Activated CD8-positive, alpha-beta memory T cell treated with anti-CD3 and anti-CD28 coated beads, Interleukin-2, amount 50 U/mL, for 48 hours (primary cell): ENCODE data around the gene UPF3B.
A peak's percentile ranks its signal among the peaks of the same experiment; 100 is the strongest.
"Not testable (repeated sequence)": the region's sequence is repeated elsewhere in the genome, so short reads cannot be mapped to it uniquely, and the experiment has no call there.

ENCODE experiments used
- DNase-seq: peaks from one replicate; pipeline ENCODE4 v3.0.0-alpha.2; 2020

Gene UPF3B

DNA sequence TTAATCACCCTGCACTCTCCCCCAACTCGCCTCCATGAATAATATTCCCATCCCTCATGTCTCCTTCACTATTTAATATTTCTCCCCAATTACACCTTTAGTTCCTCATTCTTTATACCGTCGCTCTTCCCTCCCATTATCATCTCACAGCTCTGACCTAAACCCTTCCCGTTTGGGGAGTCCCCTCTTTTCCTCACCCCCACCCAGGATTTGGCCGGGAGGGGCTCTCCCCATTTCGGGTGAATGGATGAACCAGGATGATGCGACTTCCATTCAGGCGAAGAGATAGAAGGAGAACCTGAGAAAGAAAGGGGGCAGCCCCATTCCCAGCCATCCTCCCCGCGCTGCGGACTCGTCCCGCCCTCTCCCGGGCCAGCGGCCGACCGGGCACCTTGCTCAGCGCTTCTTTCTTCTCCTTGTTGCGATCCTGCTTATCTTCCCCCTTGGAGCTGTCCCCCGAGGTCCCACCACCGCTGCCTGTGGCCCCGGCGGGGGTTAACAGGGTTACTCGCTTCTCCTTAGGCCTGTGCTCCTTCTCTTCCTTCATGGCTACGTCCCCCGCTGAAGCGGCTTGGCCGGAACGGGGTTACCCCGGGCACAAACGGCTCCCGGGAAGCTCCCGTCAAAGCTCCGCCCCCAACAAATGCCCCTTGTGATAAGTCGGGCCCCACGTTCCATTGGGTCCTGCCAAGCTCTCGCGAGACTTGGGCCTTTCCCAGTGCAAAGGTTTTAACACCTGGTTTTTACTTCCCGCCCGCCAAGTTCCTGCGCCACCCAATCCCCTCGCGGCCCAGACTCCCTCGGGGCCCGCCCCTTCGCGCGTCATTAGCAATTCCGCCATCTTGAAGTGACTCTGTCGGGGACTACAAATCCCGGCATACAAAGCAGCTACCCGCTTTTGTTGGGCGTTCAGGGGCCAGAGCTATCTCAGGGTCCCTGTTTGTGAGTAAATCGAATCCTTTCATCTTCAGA is at the start of gene UPF3B:
UPF3B (minus strand) TSS at position 582 of the 972 bp plus-strand sequence; CDS start at position 547, 35 bp downstream.
- DNase-seq: peak; percentile 91

- DNase-seq: no peak
These were observed 48.2 kb upstream of the UPF3B start for GRCh38 chrX:119900976-119901375.

GRCh38 chrX:119899125-119899524 is 46.4 kb upstream of the UPF3B start:
- DNase-seq: no peak

DNA sequence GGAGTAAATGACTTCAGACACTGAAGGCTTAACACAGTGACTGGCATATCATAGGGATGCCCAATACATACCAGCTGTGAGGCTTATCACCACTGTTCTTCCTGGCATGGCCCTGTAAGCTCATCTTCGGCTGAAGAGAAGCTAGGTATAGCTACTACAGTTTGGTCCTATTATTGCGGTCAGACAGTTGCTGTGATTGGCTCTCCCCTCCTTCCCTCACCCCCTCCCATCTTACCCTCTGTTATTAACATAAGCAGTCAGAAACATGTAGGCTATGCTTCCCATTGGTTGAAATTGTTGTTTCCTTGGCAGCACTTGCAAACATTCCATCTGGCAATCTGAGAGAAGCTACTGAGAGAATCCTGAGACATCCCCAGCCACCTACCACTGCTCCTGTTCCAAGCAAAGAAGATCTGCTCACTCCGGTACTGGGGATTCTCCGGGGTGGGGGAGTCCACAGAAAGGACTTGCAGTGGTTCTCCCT is 43.1 kb upstream of the UPF3B start, which contains the start of gene AKAP14:
AKAP14 (plus strand) TSS at position 51 of the 484 bp plus-strand sequence. CDS start 7,331 bp downstream, outside the sequence.
- no peak for DNase-seq

DNA sequence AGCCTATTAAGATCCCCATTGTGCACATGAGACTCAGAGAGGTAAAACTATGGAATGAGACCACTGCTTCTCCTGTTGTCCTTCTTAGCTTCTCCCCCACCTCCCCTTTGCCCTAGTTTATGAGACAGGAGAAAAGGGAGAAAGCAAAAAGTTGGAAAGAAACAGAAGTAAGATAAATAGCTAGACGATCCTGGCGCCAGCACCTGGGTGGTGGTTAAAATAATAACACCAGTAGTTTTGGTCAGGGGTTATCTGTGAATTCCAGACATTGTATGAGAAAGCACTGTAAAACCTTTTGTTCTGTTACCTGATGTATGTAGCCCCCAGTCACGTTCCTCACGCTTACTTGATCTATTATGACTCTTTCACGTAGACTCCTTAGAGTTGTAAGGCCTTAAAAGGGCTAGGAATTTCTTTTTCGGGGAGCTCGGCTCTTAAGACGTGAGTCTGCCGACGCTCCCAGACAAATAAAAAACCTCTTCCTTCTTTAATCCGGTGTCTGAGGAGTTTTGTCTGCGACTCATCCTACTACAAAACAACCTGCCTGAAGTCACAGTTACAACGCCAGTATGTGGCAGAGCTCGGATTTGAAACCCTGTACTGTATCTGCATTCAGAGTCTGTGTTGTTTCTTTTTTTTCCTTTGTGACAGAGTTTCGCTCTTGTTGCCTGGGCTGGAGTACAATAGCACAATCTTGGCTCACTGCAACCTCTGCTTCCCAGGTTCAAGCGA is 39.4 kb upstream of the UPF3B start:
- DNase-seq: not testable (repeated sequence)

- not testable (repeated sequence) for DNase-seq
These were observed 37.9 kb upstream of the UPF3B start for GRCh38 chrX:119890626-119891025.

- DNase-seq: peak; percentile 73
These were observed 35.1 kb upstream of the UPF3B start for GRCh38 chrX:119887721-119888425.

DNA sequence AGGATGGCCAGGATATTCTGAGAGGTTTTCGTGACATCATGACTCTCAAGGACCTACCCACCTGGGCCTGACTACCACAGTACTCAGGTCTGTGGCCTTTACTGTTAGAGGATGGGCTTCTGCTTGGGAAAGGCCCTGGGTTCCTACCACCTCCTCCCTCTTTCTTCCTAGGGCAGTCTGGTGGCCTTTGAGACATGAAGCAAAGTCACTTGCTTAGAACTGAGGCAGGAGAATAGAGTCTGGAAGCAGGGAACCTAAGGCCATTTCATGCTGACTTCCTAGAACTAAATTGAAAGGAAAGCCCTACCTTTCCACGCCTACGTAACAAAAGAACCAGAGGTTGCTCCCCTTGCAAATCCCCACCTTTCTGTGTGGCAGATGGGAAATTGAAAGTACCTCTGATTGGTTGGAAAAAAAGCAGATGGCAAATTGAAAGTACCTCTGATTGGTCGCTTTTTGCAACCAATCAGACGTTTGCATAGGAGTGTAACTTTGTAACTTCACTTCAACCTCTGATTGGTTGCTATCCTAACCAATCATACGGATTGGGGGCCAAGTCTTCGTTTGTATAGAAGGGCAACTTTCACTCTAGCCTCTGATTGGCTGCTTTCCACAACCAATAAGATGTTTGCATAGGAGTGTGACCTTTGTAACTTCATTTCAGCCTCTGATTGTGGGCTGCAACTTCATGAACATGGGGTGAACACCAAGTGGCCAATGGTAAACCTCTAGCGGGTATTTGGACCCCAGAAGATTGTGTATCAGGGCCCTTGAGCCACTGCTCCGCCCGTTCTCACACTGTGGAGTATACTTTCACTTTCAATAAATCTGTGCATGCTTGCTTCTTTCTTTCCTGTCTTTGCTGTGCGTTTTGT is 33.0 kb upstream of the UPF3B start:
- no peak for DNase-seq

- DNase-seq: peak; percentile 50
These were observed 28.0 kb upstream of the UPF3B start for GRCh38 chrX:119880552-119881437.

DNA sequence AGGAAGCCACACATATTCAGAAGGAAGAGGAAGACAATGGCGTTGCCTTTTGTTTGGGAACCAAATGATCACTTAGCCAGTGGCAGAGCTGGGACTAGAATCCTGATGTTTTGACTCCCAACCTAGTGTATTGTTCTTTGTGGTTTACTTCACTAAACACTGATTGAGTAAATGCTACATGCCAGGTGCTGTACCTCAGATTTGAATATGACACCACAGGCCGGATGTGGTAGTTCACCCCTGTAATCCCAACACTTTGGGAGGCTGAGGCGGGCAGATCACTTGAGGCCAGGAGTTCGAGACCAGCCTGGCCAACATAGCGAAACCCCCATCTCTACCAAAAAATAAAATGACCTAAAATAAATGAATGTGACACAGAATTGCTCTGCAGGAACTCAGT is 27.3 kb upstream of the UPF3B start:
- DNase-seq: no peak

DNA sequence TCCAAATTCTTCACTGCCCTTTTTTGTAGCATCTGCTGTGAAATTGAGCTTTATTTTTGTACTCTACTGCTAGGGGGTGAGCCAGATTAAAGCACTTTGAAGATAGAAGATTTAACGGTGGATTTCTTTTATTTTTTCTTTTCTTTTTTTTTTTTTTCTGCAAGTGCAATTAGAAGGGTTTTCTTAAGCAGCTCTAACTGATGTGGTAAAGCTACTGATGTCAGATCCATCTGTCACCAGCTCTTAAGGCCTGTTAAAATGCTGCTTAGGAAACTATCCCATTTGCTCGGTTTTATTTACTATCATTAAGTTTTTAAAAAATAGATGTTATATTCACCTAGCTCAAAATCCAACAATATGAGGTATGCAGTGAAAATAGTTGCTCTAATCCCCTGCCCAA is 26.0 kb upstream of the UPF3B start:
- no peak for DNase-seq

DNA sequence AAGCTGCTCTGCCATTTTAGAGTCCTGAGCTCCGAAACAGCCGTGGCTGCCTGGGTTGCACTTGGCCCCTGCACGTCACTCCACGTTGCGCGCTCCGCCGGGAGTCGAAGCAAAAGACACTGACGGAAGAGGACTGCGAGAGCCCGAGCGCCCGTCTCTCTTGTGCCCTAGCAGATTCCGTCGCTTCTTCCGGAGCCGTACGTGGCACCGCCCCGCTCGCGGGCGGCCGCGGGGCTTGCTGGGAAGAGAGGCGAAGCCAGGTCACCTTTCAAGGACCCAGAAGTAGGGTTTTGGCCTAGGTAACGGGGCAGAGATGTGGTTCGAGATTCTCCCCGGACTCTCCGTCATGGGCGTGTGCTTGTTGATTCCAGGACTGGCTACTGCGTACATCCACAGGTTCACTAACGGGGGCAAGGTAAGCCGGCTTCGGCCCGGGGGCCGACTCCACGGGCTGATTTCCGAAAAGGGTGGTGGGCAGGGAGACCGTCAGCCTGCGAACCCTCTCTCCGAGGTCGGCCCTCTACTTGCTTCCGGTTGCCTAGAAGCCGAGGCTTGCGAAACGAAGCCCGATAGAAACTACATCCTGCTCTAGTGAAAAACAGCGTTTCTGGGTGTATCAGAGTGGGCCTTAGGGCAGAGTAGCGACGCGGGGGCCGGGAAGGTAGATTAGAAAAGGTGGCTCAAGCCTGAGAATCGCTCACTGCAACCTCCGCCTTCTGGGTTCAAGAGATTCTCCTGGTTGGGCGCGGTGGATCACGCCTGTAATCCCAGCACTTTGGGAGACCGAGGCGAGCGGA is 19.0 kb upstream of the UPF3B start, which contains the start of the genes NDUFA1 and RNF113A:
NDUFA1 (plus strand) TSS at position 234 of the 797 bp plus-strand sequence; CDS start at position 314, 80 bp downstream.
RNF113A (minus strand) TSS at position 135 of the 797 bp plus-strand sequence; CDS start at position 15, 120 bp downstream.
- peak; percentile 85 for DNase-seq

DNA sequence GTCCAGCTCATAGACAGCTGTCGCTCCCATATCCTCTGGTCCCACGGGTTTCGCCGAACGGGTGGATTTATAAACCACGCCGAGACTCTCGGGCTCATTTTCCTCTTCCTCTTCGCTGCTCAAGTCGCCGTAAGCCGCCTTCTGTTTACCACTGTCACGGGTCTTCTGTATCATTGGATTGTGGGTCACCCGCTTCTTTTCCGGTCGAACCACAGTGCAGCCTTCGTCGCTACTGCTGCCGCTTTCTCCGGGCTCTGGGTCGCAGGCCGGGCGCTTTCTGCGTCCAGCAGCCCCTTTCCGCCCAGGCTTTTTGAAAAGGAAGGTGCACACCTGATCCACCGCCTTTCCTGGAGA is 18.5 kb upstream of the UPF3B start:
- no peak for DNase-seq

GRCh38 chrX:119870626-119871131 is 17.9 kb upstream of the UPF3B start:
- peak; percentile 57 for DNase-seq

DNA sequence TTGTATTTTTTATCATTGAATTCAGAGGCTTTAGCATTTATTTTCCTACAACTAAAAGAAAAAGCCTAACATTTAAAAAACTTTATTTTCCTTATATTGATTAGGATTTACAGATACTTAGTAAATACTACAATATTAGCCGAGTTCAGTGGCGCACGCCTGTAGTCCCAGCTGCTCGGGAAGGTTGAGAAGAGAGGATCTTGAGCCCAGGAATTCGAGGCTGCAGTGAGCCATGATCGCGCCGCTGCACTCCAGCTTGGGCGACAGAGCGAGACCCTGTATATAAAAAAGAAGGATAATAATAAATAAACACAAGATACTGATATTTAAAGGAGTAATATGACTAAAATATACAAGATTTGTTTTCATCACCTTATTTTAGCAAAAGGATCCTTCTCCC is 681 bp upstream of the UPF3B start:
- no peak for DNase-seq

GRCh38 chrX:119833905-119834304 is 18.9 kb downstream of the UPF3B start:
- no peak for DNase-seq

- no peak for DNase-seq
These were observed 24.3 kb downstream of the UPF3B start for GRCh38 chrX:119828446-119828845.

DNA sequence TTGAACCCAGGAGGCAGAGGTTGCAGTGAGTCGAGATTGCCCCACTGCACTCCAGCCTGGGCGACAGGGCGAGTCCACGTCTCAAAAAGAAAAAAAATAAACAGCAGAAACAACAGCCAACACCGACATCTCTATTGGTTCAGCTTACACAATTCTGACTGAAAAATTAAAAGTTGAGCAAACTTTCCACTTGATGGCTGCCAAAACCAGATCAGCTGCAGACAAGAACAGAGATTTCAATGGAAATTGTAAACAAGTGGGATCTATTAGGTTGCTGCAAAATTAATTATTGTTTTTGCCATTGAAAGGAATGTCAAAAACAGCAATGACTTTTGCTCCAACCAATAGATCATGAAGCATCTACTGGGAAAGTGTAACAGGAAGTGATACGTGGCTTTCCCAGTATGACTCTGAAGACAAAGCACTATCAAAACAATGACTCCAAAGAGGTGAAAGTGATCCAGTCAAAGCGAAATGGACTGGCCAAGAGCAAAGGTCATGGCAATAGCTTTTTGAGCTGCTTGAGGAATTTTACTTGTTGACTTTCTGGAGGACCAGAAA is 26.3 kb downstream of the UPF3B start:
- no peak for DNase-seq

- not testable (repeated sequence) for DNase-seq
These were observed 28.5 kb downstream of the UPF3B start for GRCh38 chrX:119824221-119824620.
